GM18870 (cell line): ENCODE data around the gene FUT8.

Source experiments
- ATAC-seq: cut with Tn5 transposase; IDR thresholded peaks from one replicate; pipeline ENCODE4 v1.9.1; 2021; ENCODE audit warnings: moderate library complexity; ENCODE audit not compliant: unreplicated experiment

FUT8 gene

GRCh38 chr14:65552724-65553123, 140.2 kb downstream of the FUT8 start:
- ATAC-seq: no peak

- ATAC-seq: no peak
These were observed 142.3 kb downstream of the FUT8 start for GRCh38 chr14:65554837-65555236.

GRCh38 chr14:65555358-65555757, 142.8 kb downstream of the FUT8 start:
- ATAC-seq: no peak

GRCh38 chr14:65558363-65558762, 145.8 kb downstream of the FUT8 start:
- ATAC-seq: no peak

GRCh38 chr14:65560340-65561027, 148.0 kb downstream of the FUT8 start:
- ATAC-seq: no peak

GRCh38 chr14:65564370-65564769, 151.8 kb downstream of the FUT8 start:
- no peak for ATAC-seq

- no peak for ATAC-seq
These were observed 153.4 kb downstream of the FUT8 start for GRCh38 chr14:65565948-65566347.

GRCh38 chr14:65566820-65567522, 154.4 kb downstream of the FUT8 start:
- ATAC-seq: no peak

GRCh38 chr14:65574611-65575010, 162.1 kb downstream of the FUT8 start:
- no peak for ATAC-seq

GRCh38 chr14:65575389-65575788, 162.9 kb downstream of the FUT8 start:
- ATAC-seq: no peak

- ATAC-seq: no peak
These were observed 168.4 kb downstream of the FUT8 start for GRCh38 chr14:65580973-65581372.

- ATAC-seq: no peak
These were observed 168.8 kb downstream of the FUT8 start for GRCh38 chr14:65581378-65581777.

- ATAC-seq: no peak
These were observed 169.3 kb downstream of the FUT8 start for GRCh38 chr14:65581799-65582198.

GRCh38 chr14:65585216-65585615, 172.7 kb downstream of the FUT8 start:
- no peak for ATAC-seq

GRCh38 chr14:65588426-65589140, 176.1 kb downstream of the FUT8 start:
- no peak for ATAC-seq

- ATAC-seq: no peak
These were observed 181.8 kb downstream of the FUT8 start for GRCh38 chr14:65594153-65594881.

- no peak for ATAC-seq
These were observed 182.3 kb downstream of the FUT8 start for GRCh38 chr14:65594882-65595237.

- no peak for ATAC-seq
These were observed 186.8 kb downstream of the FUT8 start for GRCh38 chr14:65599375-65599774.

GRCh38 chr14:65600742-65601141, 188.2 kb downstream of the FUT8 start:
- no peak for ATAC-seq

GRCh38 chr14:65604535-65604934, 192.0 kb downstream of the FUT8 start:
- ATAC-seq: no peak

GRCh38 chr14:65604936-65605335, 192.4 kb downstream of the FUT8 start:
- ATAC-seq: no peak
